ENCODE measurements around the gene OR2C3.
"Not testable (repeated sequence)": the region's sequence is repeated elsewhere in the genome, so short reads cannot be mapped to it uniquely, and the experiment has no call there.

OR2C3 gene

DNA sequence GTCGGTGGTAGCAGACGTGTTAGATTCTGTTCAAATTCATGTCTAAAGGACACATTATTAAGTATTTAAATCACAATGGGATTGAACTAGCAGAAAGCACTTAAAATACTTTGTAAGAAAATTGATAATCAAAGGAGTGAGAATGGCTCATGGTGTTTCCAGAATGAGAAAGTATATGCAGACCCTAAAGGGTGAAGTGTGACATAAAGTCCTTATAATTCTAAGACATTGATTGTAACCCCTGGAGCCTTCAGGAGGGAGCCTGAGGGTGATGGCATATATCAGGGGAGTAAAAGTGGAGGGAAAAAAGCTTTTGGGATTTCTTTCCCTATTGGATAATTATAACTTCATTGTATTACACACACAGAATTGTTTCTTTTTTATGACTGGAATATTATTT is at the start of gene OR2C3:
OR2C3 (minus strand) TSS at position 101 of the 400 bp plus-strand sequence. CDS start 3,929 bp downstream, outside the sequence.
- DNase-seq (ENCODE audit: low read depth) = no peak

DNA sequence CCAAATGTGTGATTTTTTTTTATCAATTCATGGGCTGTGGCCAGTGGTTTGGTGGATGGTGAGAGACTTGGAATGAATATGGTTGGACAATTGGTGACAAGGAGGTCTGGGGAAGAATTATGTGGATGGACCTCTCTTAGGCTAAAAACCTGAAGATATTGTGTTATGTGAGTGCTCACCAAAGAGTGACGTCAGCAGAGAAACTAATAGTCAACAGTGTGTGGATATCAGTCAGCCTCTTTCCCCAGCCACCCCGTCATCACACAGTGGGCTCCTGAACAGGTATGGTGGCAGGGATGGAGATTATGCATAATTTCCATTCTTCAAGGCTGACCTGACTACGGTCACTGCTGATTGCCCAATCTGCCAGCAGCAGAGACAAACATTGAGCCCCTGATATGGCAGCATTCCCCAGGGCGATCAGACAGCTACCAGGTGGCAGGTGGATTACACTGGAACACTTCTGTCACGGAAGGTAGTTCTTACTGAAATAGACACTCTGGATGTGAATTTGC is 42.8 kb upstream of the OR2C3 start:
- no peak for DNase-seq (ENCODE audit: low read depth)

DNA sequence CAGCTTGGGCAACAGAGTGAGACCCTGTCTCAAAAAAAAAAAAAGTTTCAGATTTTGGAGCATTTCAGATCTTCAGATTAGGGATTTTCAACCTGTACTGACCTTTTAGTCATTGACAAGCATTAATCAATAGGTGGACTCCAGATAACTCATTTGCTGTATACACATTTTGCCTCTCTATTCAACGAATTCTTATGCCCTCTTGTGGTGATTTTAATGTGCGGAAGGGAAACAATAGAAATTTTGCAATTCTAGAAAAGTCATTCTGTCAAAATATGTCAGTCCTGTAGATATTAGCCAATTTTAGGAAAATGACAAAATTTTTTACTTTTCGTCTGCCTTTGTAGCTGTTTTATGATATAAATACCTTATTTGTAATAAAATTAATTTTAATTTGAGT is 40.3 kb upstream of the OR2C3 start:
- no peak for DNase-seq (ENCODE audit: low read depth)

DNA sequence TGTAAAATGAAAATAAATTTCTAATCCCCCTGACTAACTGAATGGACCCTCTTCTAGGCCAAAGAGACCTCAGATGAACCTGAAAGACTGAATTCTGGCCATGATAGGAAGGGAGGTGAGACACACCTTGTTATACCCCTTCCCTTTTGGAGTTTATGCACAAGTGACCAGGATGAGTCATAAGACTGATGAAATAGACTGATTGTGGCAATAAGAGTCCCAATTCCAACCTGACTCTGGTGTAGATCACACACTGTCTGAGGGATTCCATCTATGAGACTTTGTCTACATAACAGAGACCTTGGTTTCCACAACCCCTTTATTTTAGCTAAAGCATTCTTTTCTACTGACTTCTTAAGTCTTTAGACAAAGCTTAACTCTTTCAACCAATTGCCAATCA is 38.4 kb upstream of the OR2C3 start:
- DNase-seq (ENCODE audit: low read depth) = no peak

DNA sequence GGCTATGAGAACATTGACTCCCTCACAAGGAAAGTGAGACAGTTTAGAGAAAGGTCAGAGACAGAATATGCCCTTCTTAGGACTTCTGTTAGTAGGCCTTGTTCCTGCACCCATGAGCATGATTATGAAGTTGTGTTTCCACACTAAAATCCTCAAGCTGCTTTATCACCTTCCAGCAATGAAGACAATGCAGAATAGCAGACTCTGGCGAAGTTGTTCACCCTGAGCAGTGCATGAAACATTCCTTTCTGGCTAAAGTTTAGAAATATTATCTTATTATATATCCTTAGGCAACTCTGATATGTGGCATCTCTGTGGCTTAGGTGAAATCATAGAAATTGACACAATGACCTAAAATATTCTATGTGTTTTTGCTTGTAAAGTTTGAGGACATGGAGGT is 38.0 kb upstream of the OR2C3 start:
- DNase-seq (ENCODE audit: low read depth) = no peak

DNA sequence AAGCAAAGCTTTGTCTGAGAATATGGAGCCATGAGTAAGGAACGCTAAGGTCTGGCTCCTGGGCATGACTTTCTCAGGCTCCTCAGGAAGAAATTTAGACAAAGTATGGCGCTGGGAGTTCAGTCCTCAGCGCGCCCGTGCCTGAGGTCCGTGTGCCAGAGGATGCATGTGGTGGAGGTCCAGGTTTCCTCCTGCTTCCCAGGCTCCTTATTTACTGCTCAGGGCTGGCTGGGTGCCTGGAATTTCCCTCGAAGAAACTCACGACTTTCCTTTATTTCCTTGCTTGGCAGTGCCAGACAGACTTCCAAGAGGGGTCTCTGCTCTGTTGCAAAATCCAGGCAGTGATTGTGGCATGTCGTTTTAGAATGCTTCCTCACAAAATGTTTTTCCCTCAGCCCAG is 26.0 kb upstream of the OR2C3 start:
- no peak for DNase-seq (ENCODE audit: low read depth)

DNA sequence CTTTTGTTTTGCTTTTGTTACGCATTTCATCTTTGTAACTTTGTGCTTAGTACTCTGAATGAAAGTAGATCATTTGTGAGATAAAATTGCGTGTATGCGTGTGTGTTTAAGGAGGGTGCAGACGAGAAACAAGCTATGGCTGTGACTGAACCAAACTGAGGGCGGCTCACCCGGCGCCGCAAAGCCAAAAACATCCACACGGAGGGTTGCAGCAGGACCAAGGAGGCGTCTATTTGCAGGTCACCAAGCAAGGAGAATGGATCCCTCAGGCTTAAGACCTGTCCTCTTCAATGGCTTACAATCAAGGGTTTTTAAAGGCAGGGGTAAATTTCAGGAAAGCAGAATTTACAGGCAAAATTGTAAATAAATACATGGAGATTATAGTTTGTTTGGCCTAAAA is 25.5 kb upstream of the OR2C3 start:
- DNase-seq (ENCODE audit: low read depth) = no peak

DNA sequence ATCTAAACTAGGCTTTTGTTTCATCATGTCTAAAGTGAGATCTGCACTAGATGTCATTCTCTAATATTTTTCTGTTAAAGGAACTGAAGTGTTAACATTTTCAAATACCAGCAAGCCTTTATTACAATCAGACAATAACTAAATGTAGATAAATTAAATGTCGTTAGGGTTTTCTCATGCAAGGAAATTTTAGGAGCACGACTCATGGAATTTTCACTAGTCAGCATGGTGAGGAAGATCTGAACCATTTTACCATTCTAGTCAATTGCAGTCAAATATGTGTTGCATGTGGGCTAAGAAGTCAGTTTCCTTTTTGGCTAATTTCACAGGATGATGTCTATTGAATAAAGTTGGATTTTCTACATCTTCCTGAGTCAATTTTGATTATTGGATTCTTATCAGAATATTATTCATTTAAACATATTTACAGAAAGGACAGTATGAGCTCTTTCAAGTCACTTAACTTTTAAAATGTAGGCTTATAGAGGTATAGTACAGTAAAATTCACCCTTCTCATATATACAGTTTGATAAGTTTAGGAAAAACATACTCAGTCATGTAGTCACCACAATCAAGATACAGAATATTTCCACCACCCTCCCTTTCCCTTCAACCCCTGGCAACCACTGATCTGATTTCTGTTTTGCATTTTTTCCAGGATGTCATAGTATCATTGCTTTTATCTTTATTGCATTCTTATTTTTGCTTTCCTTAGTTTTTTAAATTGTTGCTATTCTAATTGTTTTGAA is 21.9 kb upstream of the OR2C3 start:
- no peak for DNase-seq (ENCODE audit: low read depth)

DNA sequence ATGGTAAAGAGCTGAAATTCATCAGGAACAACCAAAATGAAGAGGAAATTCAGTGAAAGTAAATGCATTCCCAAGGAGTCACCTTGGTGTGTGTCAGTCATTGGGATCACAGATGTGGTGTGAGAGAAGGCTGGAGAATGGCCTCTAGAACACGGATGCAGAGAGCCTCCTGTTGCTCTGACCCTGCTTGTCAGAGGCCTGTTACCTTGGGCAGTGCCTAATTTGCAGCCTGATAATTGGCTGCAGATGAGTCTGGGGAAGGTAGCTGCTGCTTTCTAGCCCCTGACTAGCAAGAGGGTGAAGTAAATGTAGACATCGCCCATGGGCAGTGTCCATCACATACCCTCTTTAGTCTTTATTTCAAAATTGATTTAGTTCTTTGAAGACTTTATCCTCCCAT is 16.0 kb upstream of the OR2C3 start:
- no peak for DNase-seq (ENCODE audit: low read depth)

DNA sequence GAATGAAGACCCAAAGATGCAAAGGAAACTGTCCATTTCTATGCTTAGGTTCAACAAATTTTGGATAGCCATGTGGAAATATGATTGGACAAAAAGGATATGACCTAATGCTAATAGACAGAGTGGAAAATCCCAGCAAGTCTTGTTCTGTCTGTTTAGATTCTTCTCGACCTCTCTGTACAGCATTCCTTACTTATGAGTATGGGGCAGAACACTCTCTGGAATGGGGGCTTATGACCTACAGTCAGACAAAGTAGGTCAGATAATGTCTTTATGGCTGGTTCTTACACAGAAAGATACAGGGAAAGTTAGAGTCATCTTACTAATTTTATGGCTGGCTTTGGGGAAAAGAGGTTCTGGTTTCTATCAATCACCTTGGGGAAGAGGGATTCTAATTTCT is 15.5 kb upstream of the OR2C3 start:
- DNase-seq (ENCODE audit: low read depth) = no peak

DNA sequence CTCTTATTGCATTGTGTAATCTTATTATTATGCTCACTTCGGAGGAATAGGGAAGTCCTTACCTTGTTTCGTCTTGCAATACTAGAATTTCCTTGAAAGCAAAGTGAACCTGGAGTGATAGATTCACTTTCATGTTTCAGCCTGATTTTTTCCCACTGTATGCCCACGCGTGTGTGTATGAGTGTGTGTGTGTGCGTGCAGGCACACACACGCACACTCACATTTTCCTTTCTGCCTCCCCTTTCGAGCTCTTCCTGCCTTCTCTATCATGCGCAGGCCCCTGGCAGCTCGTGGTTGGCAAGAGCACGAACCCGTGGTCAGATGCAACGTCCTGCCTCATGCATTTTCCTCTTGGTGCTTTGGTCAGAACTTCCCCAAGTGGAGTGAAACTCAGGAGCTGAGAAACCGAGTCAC is 12.5 kb upstream of the OR2C3 start, which contains the start of gene GCSAML:
GCSAML (plus strand) TSS at position 366 of the 414 bp plus-strand sequence. CDS start 58 bp downstream, outside the sequence.
- no peak for DNase-seq (ENCODE audit: low read depth)

DNA sequence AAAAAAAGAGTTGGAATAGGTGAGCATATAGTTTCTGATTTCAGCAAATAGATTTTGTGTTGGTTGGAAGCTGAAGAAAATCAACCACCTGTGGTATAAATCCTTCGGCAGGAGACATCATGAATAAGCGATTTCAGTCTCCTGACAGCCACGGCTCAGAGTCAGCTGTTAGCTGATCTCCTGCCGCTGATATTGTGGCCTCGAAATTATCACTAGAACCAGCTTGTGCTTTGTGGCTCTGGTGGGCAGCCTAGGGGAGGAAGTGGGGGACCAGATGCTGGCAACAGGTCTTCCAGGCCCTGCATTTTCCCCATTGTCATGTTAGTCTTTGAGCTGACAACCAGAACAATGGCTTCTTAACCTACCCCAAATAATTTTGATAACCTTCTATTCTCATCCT is 11.9 kb upstream of the OR2C3 start:
- no peak for DNase-seq (ENCODE audit: low read depth)

DNA sequence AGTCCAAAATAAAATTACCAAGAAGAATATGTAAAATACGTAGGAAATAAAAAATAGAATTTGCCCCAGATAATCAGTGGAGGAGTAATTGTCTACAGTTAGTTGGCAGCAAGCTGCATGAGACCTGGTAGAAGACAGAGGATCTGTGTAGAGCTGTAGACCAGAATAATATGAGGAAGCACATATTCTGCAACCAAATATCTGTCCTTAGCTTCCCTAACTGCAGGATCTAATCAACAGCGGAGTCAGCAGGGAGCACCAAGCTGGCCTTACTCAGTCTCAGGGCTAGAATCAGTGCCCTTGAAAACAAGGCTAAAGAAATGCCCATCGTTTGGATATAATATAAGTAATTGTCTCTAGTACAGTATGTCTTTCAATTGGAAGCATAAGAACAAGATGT is 6.6 kb upstream of the OR2C3 start:
- DNase-seq (ENCODE audit: low read depth) = no peak

DNA sequence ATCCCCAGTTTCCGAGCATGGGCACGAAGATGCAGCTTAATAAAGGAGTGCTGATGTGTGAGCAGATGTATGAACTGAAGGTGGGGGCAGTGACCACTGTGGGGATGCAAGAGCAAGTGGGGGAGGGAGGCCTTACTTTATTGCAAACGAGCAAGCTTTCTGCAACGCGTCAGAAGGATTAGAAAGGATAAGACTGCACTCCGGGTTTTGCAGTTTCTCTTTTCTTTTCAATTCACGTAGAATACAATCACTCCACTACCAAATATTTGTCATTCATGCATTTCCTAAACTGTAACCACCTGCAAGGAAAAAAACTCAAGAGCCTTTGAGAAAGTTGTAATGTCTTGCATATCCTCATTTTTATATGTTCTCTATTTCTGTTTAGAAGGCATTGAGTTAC is 4.3 kb upstream of the OR2C3 start:
- no peak for DNase-seq (ENCODE audit: low read depth)

DNA sequence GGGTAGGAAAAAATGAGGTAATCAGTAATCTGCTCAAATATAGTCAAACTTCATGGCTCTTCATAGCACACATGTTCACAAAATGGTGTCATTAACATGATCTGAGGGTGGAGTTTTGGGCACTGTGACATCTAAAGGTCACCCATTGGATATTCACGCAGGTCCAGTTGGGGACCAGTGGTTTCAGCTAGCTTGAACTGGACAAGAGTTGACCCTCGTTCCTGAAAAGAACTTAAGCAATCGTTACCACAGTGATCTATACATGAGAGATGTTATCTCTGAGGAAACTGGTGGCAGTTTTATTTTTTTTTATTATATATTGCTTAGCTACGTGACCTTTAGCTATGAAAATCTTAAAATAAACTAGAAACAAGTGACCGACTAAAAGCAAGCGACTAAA is 3.0 kb upstream of the OR2C3 start:
- no peak for DNase-seq (ENCODE audit: low read depth)

DNA sequence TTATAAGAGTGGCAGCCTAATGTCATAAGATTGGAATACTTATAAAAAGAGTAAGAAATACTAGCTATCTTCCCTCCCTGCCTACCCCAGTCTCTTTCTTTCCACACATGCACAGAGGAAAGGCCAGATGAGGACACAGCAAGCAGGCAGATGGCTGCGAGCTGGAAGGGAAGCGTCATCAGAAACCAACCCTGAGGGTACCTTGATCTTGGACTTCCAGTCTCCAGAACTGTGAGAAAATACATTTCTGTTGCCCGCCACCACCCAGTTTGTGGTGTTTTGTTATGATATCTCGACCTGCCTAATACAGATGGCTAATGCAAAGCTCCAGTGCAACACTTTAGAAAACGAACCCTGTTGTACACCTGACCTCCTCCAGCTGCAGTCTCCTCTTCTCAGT is 2.3 kb upstream of the OR2C3 start:
- DNase-seq (ENCODE audit: low read depth) = no peak

DNA sequence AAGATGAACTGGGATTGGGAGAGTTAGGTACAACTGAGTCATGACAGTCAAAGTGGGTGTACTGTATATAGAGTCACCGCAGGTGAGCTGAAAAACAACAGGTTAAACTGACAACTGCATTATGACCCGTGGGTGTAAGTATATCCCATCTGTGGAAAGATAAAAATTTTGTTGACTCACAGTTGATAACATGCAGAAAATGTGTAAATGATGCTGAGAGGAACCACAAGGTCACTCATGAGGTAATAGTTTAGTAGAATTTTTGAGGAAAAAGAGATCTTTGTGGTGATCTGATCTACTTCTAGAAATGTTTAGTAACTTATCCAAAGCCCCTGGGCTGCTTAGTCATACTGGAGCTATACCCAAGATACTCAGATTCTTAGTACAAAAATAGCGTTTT is 838 bp downstream of the OR2C3 start:
- DNase-seq (ENCODE audit: low read depth) = no peak

DNA sequence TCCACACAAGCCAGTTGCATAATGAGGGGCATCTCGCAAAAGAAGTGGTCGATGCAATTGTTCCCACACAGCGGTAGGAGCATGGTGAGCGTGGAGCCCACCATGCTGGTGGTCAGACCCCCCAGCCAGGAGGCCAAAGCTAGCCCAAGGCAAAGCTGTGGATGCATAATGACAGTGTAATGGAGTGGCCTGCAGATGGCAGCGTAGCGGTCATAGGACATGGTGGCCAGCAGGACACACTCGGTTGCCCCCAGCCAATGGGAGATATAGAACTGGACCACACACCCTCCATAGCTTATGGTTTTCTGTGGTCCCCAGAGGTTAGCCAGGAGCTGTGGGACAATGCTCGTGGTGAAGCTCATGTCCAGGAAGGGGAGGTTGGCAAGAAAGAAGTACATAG is 4.3 kb downstream of the OR2C3 start:
- no peak for DNase-seq (ENCODE audit: low read depth)

DNA sequence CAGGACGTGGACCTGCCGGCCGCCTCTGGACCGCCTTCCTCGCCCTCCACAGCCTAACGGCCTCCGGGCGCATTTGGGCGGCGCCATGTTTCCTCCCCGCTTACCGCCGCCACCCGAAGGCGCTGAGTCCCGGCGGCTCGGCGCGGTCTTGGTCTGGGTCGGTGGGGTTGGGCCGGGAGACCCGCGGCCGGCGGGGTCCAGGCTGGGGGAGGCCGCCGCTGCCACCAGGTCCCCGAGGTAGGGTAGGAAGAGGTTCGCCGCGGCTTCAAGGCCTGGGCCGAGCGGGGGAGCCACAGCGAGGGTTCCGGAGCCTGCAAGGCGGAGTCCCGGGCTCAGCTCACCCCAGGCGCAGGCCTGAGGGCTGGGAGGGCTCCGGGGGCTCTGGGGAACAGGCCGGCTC is 5.5 kb downstream of the OR2C3 start:
- DNase-seq (ENCODE audit: low read depth) = no peak

DNA sequence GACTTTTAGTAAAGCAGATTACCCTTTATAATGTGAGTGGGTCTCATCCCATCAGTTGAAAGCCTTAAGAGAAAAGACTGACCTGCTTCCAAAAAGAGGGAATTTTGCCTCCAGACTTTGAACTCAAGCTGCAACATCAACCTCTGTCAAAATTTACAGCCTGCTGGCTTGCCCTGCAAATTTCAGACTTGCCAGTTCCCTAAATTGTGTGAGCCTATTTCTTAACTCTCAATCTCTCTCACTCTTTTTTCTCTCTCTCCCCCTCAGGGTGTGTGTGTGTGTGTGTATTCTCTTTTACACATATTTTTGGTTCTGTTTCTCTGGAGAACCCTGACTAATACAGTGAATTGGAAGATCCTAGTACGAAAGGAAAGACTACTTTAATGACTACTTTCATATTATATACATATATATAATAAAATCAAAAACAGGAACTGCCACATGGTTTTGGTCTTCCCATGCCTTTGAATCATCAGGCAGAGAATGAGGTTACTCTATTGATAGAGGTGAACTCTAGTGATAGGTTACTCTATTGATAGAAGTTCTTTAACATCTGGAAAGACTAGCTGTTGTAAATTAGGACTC is 6.4 kb downstream of the OR2C3 start:
- DNase-seq (ENCODE audit: low read depth) = no peak

DNA sequence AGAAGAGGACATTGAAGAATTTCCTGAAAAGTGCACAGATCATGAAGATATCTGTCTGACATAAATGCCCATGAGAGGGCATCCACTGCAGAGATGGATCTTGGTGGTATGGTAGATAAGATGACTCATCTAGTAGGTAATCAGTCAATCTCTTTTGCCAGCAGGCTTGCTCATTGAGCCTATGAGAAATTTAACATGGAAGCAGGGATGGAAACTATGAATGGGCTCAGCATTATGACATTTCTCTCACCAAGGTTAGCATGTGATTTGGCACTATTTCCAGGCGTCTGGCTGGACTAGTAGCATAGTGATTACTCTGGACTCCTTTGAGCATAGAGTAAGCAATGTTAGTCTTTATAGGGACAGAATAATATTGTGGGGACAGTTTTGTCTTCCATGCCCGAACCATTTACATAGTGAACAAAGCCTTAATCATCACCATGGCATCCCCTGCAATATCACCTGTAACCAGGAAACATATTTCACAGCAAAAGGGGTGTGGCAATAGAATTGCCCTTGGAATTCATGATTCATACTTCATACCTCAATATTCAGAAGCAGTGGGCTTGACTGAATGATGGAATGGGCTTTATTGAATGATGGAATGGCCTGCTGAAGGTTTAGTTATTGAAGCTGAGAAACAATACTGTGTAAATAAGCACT is 7.3 kb downstream of the OR2C3 start:
- DNase-seq (ENCODE audit: low read depth) = no peak

DNA sequence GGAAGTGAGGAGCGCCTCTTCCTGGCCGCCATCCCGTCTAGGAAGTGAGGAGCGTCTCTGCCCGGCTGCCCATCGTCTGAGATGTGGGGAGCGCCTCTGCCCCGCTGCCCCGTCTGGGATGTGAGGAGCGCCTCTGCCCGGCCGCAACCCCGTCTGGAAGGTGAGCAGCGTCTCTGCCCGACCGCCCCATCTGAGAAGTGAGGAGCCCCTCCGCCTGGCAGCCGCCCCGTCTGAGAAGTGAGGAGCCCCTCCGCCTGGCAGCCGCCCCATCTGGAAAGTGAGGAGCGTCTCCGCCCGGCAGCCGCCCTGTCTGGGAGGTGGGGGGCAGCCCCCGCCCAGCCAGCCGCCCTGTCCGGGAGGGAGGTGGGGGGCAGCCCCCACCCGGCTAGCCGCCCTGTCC is 14.4 kb downstream of the OR2C3 start:
- DNase-seq (ENCODE audit: low read depth) = not testable (repeated sequence)

DNA sequence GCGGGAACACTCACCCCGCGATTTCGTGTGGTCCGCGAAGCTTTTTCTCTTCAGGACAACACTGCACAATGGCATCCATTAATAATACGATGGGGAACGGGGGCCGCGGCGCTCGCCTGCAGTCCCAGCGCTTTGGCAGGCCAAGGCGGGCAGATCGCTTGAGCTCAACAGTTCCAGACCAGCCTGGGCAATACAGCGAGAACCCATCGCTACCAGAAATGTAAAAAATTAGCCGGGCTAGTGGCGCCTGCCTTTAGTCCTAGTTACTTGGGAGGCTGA is 17.7 kb downstream of the OR2C3 start:
- no peak for DNase-seq (ENCODE audit: low read depth)
